ENCODE data around the gene ZSWIM2.
"Not testable (repeated sequence)": the region's sequence is repeated elsewhere in the genome, so short reads cannot be mapped to it uniquely, and the experiment has no call there.

ZSWIM2 gene

GRCh38 chr2:186841940-186842339 lies 7.0 kb downstream of the ZSWIM2 start:
- no peak for DNase-seq (ENCODE audit: low read depth)

- no peak for DNase-seq (ENCODE audit: low read depth)
These were observed 13.3 kb downstream of the ZSWIM2 start for GRCh38 chr2:186835628-186836027.

- DNase-seq (ENCODE audit: low read depth): no peak
These were observed 21.0 kb downstream of the ZSWIM2 start for GRCh38 chr2:186827862-186828492.

- no peak for DNase-seq (ENCODE audit: low read depth)
These were observed 21.6 kb downstream of the ZSWIM2 start for GRCh38 chr2:186827411-186827810.

- DNase-seq (ENCODE audit: low read depth): no peak
These were observed 26.6 kb downstream of the ZSWIM2 start for GRCh38 chr2:186822323-186822722.

DNA sequence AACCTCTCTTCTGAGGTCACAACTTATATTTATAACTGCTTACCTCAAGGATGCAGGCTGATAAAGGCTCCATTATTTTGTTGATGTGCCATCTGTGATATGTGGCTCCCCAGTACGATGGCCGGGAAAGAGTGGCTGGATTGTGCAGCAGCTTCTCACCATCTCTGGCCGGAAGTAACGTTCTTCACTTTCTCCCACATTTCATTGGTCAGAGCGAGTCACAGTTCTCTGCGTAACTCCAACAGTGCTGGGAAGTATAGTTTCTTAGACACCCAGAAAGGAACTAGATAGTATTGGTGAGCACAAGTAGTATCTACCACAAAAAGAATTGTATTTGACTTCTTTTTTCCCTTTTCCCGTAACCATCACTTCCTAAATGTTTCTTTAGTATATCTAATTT lies 28.7 kb downstream of the ZSWIM2 start:
- DNase-seq (ENCODE audit: low read depth): no peak

DNA sequence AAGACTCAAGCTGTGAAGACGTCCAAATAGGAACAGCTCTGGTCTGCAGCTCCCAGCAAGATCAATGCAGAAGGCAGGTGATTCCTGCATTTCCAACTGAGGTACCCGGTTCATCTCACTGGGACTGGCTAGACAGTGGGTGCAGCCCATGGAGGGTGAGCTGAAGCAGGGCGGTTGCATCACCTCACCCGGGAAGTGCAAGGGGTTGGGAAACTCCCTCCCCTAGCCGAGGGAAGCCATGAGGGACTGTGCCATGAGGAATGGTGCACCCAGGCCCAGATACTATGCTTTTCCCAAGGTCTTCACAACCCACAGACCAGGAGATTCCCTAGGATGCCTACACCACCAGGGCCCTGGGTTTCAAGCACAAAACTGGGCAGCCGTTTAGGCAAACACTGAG lies 37.2 kb downstream of the ZSWIM2 start:
- not testable (repeated sequence) for DNase-seq (ENCODE audit: low read depth)

- DNase-seq (ENCODE audit: low read depth): no peak
These were observed 42.4 kb downstream of the ZSWIM2 start for GRCh38 chr2:186806591-186806990.

GRCh38 chr2:186798604-186799003 lies 50.4 kb downstream of the ZSWIM2 start:
- DNase-seq (ENCODE audit: low read depth): not testable (repeated sequence)

DNA sequence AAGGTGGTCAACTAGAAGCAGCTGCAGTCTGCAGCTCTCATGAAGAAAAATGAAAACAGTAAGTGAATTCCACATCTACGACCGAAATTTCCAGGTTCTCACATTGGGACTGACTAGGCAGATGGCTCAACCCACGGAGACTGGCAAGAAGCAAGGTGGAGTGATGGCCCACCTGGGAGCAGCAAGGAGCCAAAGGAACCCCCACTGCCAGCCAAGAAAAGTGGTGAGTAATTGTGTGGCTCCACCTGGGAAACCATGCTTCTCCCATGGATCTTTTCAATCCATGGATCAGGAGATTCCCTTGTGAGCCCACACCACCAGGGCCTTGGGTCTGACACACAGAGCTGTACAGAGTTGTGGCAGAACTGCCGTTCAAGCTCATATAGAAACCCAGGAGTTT lies 64.0 kb downstream of the ZSWIM2 start:
- no peak for DNase-seq (ENCODE audit: low read depth)

DNA sequence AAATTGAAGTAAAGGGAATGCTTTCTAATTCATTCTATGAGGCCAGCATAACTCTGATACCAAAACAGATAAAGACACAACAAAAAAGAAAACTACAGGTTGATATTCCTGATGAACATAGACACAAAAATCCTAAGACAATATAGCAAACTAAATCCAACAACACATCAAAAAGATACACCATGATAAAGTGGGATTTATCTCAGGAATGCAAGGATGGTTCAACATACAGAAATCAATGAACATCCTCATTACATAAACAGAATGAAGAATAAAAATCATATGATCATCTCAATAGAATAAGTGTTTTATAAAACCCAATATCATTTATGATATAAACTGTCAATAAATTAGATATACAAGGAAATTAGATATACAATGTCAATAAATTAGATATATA lies 65.7 kb downstream of the ZSWIM2 start:
- no peak for DNase-seq (ENCODE audit: low read depth)

DNA sequence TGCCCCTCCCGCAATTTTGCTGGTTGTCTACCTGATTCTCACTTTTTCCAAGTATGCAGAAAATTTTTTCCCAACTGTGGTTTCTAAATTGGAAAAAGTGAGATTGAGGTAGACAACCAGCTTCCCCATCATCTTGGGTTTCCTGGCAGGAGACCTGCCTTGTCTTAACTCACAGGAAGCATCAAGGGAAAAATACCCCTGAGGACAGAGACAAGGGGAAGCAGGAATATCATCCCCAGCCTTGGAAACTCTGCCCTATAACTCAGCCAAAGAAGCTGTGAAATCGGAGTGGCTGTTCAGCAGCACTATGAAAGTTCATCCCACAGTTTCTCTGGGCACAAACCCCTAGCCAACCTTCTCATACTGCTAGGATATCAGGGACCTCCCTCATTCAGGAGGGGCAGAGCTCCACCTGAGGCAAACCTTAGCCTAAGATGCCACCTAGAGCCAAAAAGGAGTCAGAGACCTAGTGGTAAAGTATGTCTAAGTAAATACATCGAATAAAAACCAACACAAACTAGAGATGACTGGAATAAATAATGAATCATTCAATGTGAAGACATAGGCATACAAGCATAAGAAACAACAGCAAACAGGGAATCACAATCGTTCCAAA lies 68.2 kb downstream of the ZSWIM2 start:
- DNase-seq (ENCODE audit: low read depth): no peak

Measured in stimulated activated CD8-positive, alpha-beta memory T cell treated with anti-CD3 and anti-CD28 coated beads, Interleukin-7, amount 100 ng/mL, for 24 hours (primary cell).